ENCODE data around the gene STX18.

- TF ChIP-seq CTCF (IDR thresholded peaks at IDR 0.05; ENCODE audit: borderline replicate concordance, extremely low read depth, low read length, poor library complexity, severe bottlenecking) (no peak), EZH2 (IDR thresholded peaks at IDR 0.05; ENCODE audit: borderline replicate concordance, low read depth, low read length, severe bottlenecking) (no peak)
These were observed 47.0 kb downstream of the STX18 start for GRCh38 chr4:4494882-4495281.

Data from DND-41 (cell line).